Fibroblast of mammary gland (primary cell): Measurements from ENCODE around the gene LRP1B.

Experiments
- DNase-seq: peaks from one replicate; pipeline ENCODE4 v3.0.0-alpha.2; 2010; ENCODE audit warnings: low read depth
- H3K4me3 ChIP-seq: 2 replicates; pipeline ENCODE4 v1.5.1; 2011; ENCODE audit warnings: low read depth, mild to moderate bottlenecking, low read length, moderate library complexity; ENCODE audit not compliant: control insufficient read depth
- CTCF ChIP-seq: conservative IDR thresholded peaks from 2 replicates; pipeline ENCODE4 v1.5.1; 2011; ENCODE audit warnings: low read depth, low read length, inconsistent platforms; ENCODE audit not compliant: control insufficient read depth, insufficient read depth

Gene LRP1B

GRCh38 chr2:140747665-140748064 is 1383.2 kb downstream of the LRP1B start:
- no peak overlapping the region for H3K4me3 ChIP-seq
- DNase-seq = no peak
- TF ChIP-seq CTCF = no peak

GRCh38 chr2:140747090-140747489 is 1383.7 kb downstream of the LRP1B start:
- no peak for DNase-seq
- H3K4me3 ChIP-seq = no peak overlapping the region
- no peak for TF ChIP-seq CTCF

DNA sequence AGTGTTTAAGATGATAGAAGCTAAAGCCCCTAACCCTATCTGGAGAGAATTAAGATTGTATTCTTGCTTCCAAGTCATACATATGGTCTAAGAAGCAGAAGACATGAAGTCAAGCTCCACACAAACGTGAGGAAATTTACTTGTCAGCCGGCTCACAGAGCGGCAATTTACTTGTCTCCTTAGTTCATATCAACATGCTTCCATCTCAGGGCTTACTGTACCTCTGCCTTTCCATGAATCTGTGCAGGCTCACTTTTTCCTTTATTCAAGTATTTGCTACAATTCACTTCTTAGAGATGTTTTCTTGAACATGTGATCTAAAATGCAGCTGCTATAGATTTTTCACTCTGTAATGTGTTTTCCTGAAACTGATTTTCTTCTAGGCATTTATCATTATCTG is 1386.4 kb downstream of the LRP1B start:
- TF ChIP-seq CTCF = no peak
- no peak overlapping the region for H3K4me3 ChIP-seq
- no peak for DNase-seq

- H3K4me3 ChIP-seq = no peak overlapping the region
- no peak for DNase-seq
- TF ChIP-seq CTCF = no peak
Observed at GRCh38 chr2:140737006-140737405, 1393.8 kb downstream of the LRP1B start.

DNA sequence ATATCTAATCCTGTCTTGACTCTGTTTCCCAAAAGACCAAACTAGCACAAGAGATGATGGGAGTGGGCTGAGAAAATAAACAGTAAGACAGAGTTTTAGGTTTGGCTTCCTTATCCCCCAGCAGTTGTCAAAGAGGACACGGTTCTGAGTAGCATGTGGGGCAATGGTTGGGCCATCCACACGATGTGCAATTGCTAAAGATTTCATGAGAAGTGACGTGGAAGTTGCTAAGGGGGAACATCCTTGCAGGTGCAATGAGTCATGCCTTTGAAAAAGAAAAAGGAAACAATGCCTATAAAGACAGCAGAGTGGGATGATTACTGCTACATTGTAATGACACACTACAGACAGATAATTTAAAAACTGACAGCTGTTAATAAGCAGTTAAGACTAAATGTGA is 1395.8 kb downstream of the LRP1B start:
- no peak for TF ChIP-seq CTCF
- no peak for DNase-seq
- no peak overlapping the region for H3K4me3 ChIP-seq

GRCh38 chr2:140718999-140719398 is 1411.8 kb downstream of the LRP1B start:
- no peak overlapping the region for H3K4me3 ChIP-seq
- no peak for TF ChIP-seq CTCF
- no peak for DNase-seq

DNA sequence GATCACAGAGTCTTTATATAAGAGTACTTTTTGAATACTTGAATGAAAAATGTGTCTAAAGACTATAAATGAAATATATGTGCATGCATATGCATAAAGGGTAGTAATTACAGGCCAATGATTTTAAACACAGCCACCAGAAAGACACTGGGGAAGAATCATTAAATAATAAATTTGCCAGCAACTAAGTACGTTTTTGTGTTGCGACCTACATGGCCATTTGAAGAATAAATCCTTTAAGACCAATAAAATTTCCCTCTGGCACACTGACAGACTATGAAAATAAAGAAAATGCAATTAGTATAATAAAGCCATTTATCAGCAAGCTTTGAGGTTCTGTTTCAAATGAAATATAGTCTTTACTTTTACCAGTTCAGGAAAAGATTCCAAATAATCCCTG is 1413.3 kb downstream of the LRP1B start:
- no peak for TF ChIP-seq CTCF
- DNase-seq = no peak

More for the DNA sequence above, 1413.3 kb downstream of the LRP1B start:
- no peak overlapping the region for H3K4me3 ChIP-seq
